Activated T-helper 17 cell treated with anti-CD3 and anti-CD28 coated beads, Interleukin-2, amount 50 U/mL, for 72 hours (primary cell): ENCODE data around the gene EXD2. TPM values are rescaled to one million over a fixed set of nuclear protein-coding genes. Genes with fewer than 3 reads are reported as not detected.

Experiments used
- ATAC-seq: fragments of 150-1000 bp; cut with Tn5 transposase; replicated peaks from 2 replicates; pipeline ENCODE4 v1.10.0; 2021; ENCODE audit warnings: mild to moderate bottlenecking, moderate library complexity
- H3K27ac Mint-ChIP-seq: one replicate; pipeline ENCODE4 v1.8.0; 2022; ENCODE audit warnings: mixed read lengths
- H3K27me3 Mint-ChIP-seq: one replicate; pipeline ENCODE4 v1.8.0; 2022; ENCODE audit warnings: mixed read lengths
- H3K36me3 Mint-ChIP-seq: one replicate; pipeline ENCODE4 v1.8.0; 2022; ENCODE audit warnings: low read depth, mild to moderate bottlenecking, mixed read lengths
- H3K4me1 Mint-ChIP-seq: one replicate; pipeline ENCODE4 v1.8.0; 2022; ENCODE audit warnings: mixed read lengths
- H3K4me3 Mint-ChIP-seq: one replicate; pipeline ENCODE4 v1.8.0; 2022; ENCODE audit warnings: mild to moderate bottlenecking, mixed read lengths
- H3K9me3 Mint-ChIP-seq: one replicate; pipeline ENCODE4 v1.8.0; 2022; ENCODE audit warnings: mixed read lengths
- total RNA-seq, 2 donors: library from RNA; stranded (reverse); gene quantifications; one replicate each; pipeline ENCODE4 v1.2.3, GENCODE V29; 2022

The EXD2 gene
- total RNA-seq, 2 donors from 2014 or later = 9.2 to 11.8 TPM

GRCh38 chr14:69226736-69227135 is 35.4 kb downstream of the EXD2 start:
- H3K36me3 Mint-ChIP-seq = peaks cover 21% of the 10 kb centered on the region
- no peaks in the 10 kb centered on the region for H3K4me1 Mint-ChIP-seq
- H3K27me3 Mint-ChIP-seq = no peaks in the 10 kb centered on the region
- ATAC-seq = no peak
- H3K9me3 Mint-ChIP-seq = no peaks in the 10 kb centered on the region
- H3K27ac Mint-ChIP-seq = no peak overlapping the region
- H3K4me3 Mint-ChIP-seq = no peak overlapping the region

GRCh38 chr14:69231486-69231885 is 40.2 kb downstream of the EXD2 start:
- H3K4me3 Mint-ChIP-seq = no peak overlapping the region
- no peak overlapping the region for H3K27ac Mint-ChIP-seq
- ATAC-seq = no peak
- H3K9me3 Mint-ChIP-seq = no peaks in the 10 kb centered on the region
- H3K4me1 Mint-ChIP-seq = peaks cover 7% of the 10 kb centered on the region
- H3K27me3 Mint-ChIP-seq = no peaks in the 10 kb centered on the region
- peaks cover 38% of the 10 kb centered on the region for H3K36me3 Mint-ChIP-seq

GRCh38 chr14:69232388-69232787 is 41.1 kb downstream of the EXD2 start:
- H3K4me1 Mint-ChIP-seq = peaks cover 7% of the 10 kb centered on the region
- H3K9me3 Mint-ChIP-seq = no peaks in the 10 kb centered on the region
- no peak overlapping the region for H3K4me3 Mint-ChIP-seq
- no peaks in the 10 kb centered on the region for H3K27me3 Mint-ChIP-seq
- peaks cover 46% of the 10 kb centered on the region for H3K36me3 Mint-ChIP-seq
- no peak for ATAC-seq
- H3K27ac Mint-ChIP-seq = no peak overlapping the region

GRCh38 chr14:69234106-69234505 is 42.8 kb downstream of the EXD2 start:
- Mint-ChIP-seq H3K27me3 (no peaks in the 10 kb centered on the region), H3K36me3 (peaks cover 53% of the 10 kb centered on the region), H3K4me3 (no peak overlapping the region), H3K27ac (no peak overlapping the region), H3K9me3 (no peaks in the 10 kb centered on the region), H3K4me1 (peaks cover 7% of the 10 kb centered on the region)
- no peak for ATAC-seq

GRCh38 chr14:69235708-69236107 is 44.4 kb downstream of the EXD2 start:
- Mint-ChIP-seq H3K4me3 (no peak overlapping the region), H3K4me1 (peaks cover 7% of the 10 kb centered on the region), H3K9me3 (no peaks in the 10 kb centered on the region), H3K36me3 (peaks cover 54% of the 10 kb centered on the region), H3K27me3 (no peaks in the 10 kb centered on the region), H3K27ac (peak overlapping the region; percentile 51)
- peak; percentile 61 for ATAC-seq

GRCh38 chr14:69237142-69237541 is 45.8 kb downstream of the EXD2 start:
- no peak overlapping the region for H3K4me3 Mint-ChIP-seq
- no peak for ATAC-seq
- H3K4me1 Mint-ChIP-seq = peaks cover 7% of the 10 kb centered on the region
- peaks cover 51% of the 10 kb centered on the region for H3K36me3 Mint-ChIP-seq
- H3K27ac Mint-ChIP-seq = no peak overlapping the region
- no peaks in the 10 kb centered on the region for H3K9me3 Mint-ChIP-seq
- no peaks in the 10 kb centered on the region for H3K27me3 Mint-ChIP-seq

- ATAC-seq = no peak
- peaks cover 7% of the 10 kb centered on the region for H3K4me1 Mint-ChIP-seq
- no peak overlapping the region for H3K4me3 Mint-ChIP-seq
- no peaks in the 10 kb centered on the region for H3K27me3 Mint-ChIP-seq
- peaks cover 50% of the 10 kb centered on the region for H3K36me3 Mint-ChIP-seq
- H3K27ac Mint-ChIP-seq = no peak overlapping the region
- H3K9me3 Mint-ChIP-seq = no peaks in the 10 kb centered on the region
Observed at GRCh38 chr14:69237584-69237983, 46.3 kb downstream of the EXD2 start.

- H3K4me3 Mint-ChIP-seq = no peak overlapping the region
- peaks cover 45% of the 10 kb centered on the region for H3K36me3 Mint-ChIP-seq
- H3K9me3 Mint-ChIP-seq = no peaks in the 10 kb centered on the region
- ATAC-seq = no peak
- no peaks in the 10 kb centered on the region for H3K27me3 Mint-ChIP-seq
- peaks cover 4% of the 10 kb centered on the region for H3K4me1 Mint-ChIP-seq
- H3K27ac Mint-ChIP-seq = no peak overlapping the region
Observed at GRCh38 chr14:69238883-69239282, 47.6 kb downstream of the EXD2 start.

- no peak for ATAC-seq
- no peaks in the 10 kb centered on the region for H3K27me3 Mint-ChIP-seq
- no peaks in the 10 kb centered on the region for H3K9me3 Mint-ChIP-seq
- no peak overlapping the region for H3K27ac Mint-ChIP-seq
- H3K4me1 Mint-ChIP-seq = peaks cover 4% of the 10 kb centered on the region
- peaks cover 40% of the 10 kb centered on the region for H3K36me3 Mint-ChIP-seq
- no peak overlapping the region for H3K4me3 Mint-ChIP-seq
Observed at GRCh38 chr14:69240527-69241173, 49.4 kb downstream of the EXD2 start.

GRCh38 chr14:69241577-69241976 is 50.3 kb downstream of the EXD2 start:
- Mint-ChIP-seq H3K4me3 (no peak overlapping the region), H3K9me3 (no peaks in the 10 kb centered on the region), H3K4me1 (peaks cover 4% of the 10 kb centered on the region), H3K36me3 (peaks cover 33% of the 10 kb centered on the region), H3K27me3 (no peaks in the 10 kb centered on the region), H3K27ac (no peak overlapping the region)
- no peak for ATAC-seq

- Mint-ChIP-seq H3K36me3 (peaks cover 24% of the 10 kb centered on the region), H3K4me1 (peaks cover 4% of the 10 kb centered on the region), H3K27ac (no peak overlapping the region), H3K27me3 (no peaks in the 10 kb centered on the region), H3K4me3 (no peak overlapping the region), H3K9me3 (no peaks in the 10 kb centered on the region)
- peak; percentile 47 for ATAC-seq
Observed at GRCh38 chr14:69242311-69243224, 51.3 kb downstream of the EXD2 start.

GRCh38 chr14:69244946-69245345 is 53.6 kb downstream of the EXD2 start:
- no peak overlapping the region for H3K27ac Mint-ChIP-seq
- H3K4me1 Mint-ChIP-seq = peaks cover 4% of the 10 kb centered on the region
- peaks cover 15% of the 10 kb centered on the region for H3K36me3 Mint-ChIP-seq
- H3K4me3 Mint-ChIP-seq = no peak overlapping the region
- ATAC-seq = no peak
- no peaks in the 10 kb centered on the region for H3K27me3 Mint-ChIP-seq
- H3K9me3 Mint-ChIP-seq = no peaks in the 10 kb centered on the region

GRCh38 chr14:69246331-69246730 is 55.0 kb downstream of the EXD2 start:
- Mint-ChIP-seq H3K27ac (no peak overlapping the region), H3K36me3 (peaks cover 7% of the 10 kb centered on the region), H3K4me1 (peaks cover 4% of the 10 kb centered on the region), H3K27me3 (peaks cover 3% of the 10 kb centered on the region), H3K4me3 (no peak overlapping the region), H3K9me3 (no peaks in the 10 kb centered on the region)
- ATAC-seq = no peak

- H3K4me1 Mint-ChIP-seq = no peaks in the 10 kb centered on the region
- H3K36me3 Mint-ChIP-seq = no peaks in the 10 kb centered on the region
- H3K4me3 Mint-ChIP-seq = no peak overlapping the region
- no peak for ATAC-seq
- no peaks in the 10 kb centered on the region for H3K9me3 Mint-ChIP-seq
- H3K27me3 Mint-ChIP-seq = peaks cover 6% of the 10 kb centered on the region
- H3K27ac Mint-ChIP-seq = no peak overlapping the region
Observed at GRCh38 chr14:69247676-69248440, 56.6 kb downstream of the EXD2 start.
